Colonic mucosa (tissue), 4 donors: Measurements from ENCODE around the gene CSNK2B. TPM values are rescaled to one million over a fixed set of nuclear protein-coding genes. Genes with fewer than 3 reads are reported as not detected.
A peak's percentile ranks its signal among the peaks of the same experiment; 100 is the strongest.

Experiments
- DNase-seq: peaks from one replicate; pipeline ENCODE4 v3.0.0-alpha.2; 2020
- H3K27ac ChIP-seq: fragments of 200-600 bp; one replicate; pipeline ENCODE4 v1.8.0; 2021
- H3K27me3 ChIP-seq: fragments of 200-600 bp; one replicate; pipeline ENCODE4 v1.8.0; 2021
- H3K36me3 ChIP-seq: fragments of 200-600 bp; one replicate; pipeline ENCODE4 v1.8.0; 2021
- H3K4me1 ChIP-seq: fragments of 200-600 bp; one replicate; pipeline ENCODE4 v1.8.0; 2021; ENCODE audit warnings: mild to moderate bottlenecking
- H3K4me3 ChIP-seq: fragments of 200-600 bp; one replicate; pipeline ENCODE4 v1.8.0; 2021
- H3K9ac ChIP-seq, 2 donors: one replicate each; pipeline ENCODE4 v1.7.0; 2013; ENCODE audit warnings: control low read depth in 2 of 2, low read depth in 2 of 2, low read length in 2 of 2
- H3K9me3 ChIP-seq: fragments of 200-600 bp; one replicate; pipeline ENCODE4 v1.8.0; 2021
- CTCF ChIP-seq: fragments of 200-600 bp; IDR thresholded peaks from one replicate; pipeline ENCODE4 v1.8.0; 2022; ENCODE audit warnings: antibody characterized with exemption, mild to moderate bottlenecking
- intact Hi-C: fragments of 100-400 bp; cut with DNase I; formaldehyde crosslinking; loops from one replicate; pipeline ENCODE4 v1.14.1; 2022
- total RNA-seq, 2 donors: library from RNA; stranded (reverse); fragmentation: NEBNext Ultra II Directional in 1 of 2; extraction: Animal tissue kit (Norgen Biotek cat#: 25700) in 1 of 2; gene quantifications; one replicate each; pipeline ENCODE4 v1.2.1, GENCODE V29; 2021
- donor health status: healthy.
- donor health status: DM: no; HTN: no; CAD: no.
- donor health status: DM: no; HTN: no; CAD: no.

The CSNK2B gene
- total RNA-seq, 2 donors from 2014 or later: 140 to 152 TPM

DNA sequence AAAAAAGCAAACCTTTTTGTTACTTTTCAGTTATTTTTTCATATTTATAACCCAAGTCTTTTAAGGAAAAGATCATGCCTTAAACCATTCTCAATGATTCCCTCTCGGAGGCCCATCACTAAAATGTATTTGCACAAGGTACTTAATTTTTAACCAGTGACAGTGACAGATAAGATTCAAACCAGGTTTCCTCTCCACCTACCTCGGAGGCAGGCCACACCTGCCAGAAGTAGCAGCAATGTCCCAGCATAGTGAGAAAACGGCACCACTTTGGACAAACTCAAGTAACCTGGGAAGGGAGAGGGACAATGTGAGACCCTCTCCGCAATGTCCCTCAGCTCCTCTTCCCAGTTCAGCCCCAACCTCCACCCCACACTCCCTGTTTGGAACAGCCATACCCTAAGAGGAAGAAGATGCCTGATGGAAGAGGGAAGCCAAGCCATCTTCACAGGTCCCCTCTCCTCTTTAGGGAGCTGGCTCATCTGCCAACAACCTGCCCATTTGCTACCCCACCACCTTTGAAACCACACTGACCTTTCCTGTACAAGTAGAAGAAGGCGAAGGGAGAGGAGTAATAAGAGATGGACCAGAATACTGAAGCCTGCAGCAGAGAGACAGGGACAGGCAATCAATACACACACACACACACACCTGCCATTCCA is 35.0 kb downstream of the CSNK2B start:
- Histone ChIP-seq H3K36me3 (no peaks in the 10 kb centered on the region), H3K4me3 (no peak overlapping the region), H3K27ac (no peak overlapping the region)

GRCh38 chr6:31701666-31702404 is 36.0 kb downstream of the CSNK2B start:
- no peak for TF ChIP-seq CTCF
- Histone ChIP-seq H3K27me3 (no peaks in the 10 kb centered on the region), H3K4me3 (peak overlapping the region; percentile 48), H3K9me3 (no peaks in the 10 kb centered on the region), H3K27ac (peak overlapping the region; percentile 95), H3K36me3 (no peaks in the 10 kb centered on the region), H3K4me1 (peaks cover 12% of the 10 kb centered on the region), H3K9ac (peak overlapping the region; percentile 91 to 99)
- DNase-seq: no peak
- intact Hi-C loops: loop anchor here (5.0 kb wide), 1 partner anchor 35 kb away; the partner anchor contains the start of gene CLIC1

More for the DNA sequence above, 35.0 kb downstream of the CSNK2B start:
- Histone ChIP-seq H3K27me3 (no peaks in the 10 kb centered on the region), H3K4me1 (peaks cover 12% of the 10 kb centered on the region), H3K9me3 (no peaks in the 10 kb centered on the region), H3K9ac (peak overlapping the region in 1 of 2 donors; percentile 99)
- intact Hi-C loops: loop anchor here (5.0 kb wide), 1 partner anchor 36 kb away; the partner anchor contains the start of gene CLIC1
- no peak for TF ChIP-seq CTCF
- no peak for DNase-seq

GRCh38 chr6:31702405-31702818 is 36.5 kb downstream of the CSNK2B start:
- H3K36me3 ChIP-seq: no peaks in the 10 kb centered on the region
- peaks cover 12% of the 10 kb centered on the region for H3K4me1 ChIP-seq
- H3K27ac ChIP-seq: peak overlapping the region; percentile 95
- no peaks in the 10 kb centered on the region for H3K9me3 ChIP-seq
- H3K9ac ChIP-seq: peak overlapping the region; percentile 91 to 99
- no peak for DNase-seq
- TF ChIP-seq CTCF: no peak
- peak overlapping the region; percentile 48 for H3K4me3 ChIP-seq
- intact Hi-C loops: loop anchor here (5.0 kb wide), 1 partner anchor 35 kb away; the partner anchor contains the start of gene CLIC1
- H3K27me3 ChIP-seq: no peaks in the 10 kb centered on the region

DNA sequence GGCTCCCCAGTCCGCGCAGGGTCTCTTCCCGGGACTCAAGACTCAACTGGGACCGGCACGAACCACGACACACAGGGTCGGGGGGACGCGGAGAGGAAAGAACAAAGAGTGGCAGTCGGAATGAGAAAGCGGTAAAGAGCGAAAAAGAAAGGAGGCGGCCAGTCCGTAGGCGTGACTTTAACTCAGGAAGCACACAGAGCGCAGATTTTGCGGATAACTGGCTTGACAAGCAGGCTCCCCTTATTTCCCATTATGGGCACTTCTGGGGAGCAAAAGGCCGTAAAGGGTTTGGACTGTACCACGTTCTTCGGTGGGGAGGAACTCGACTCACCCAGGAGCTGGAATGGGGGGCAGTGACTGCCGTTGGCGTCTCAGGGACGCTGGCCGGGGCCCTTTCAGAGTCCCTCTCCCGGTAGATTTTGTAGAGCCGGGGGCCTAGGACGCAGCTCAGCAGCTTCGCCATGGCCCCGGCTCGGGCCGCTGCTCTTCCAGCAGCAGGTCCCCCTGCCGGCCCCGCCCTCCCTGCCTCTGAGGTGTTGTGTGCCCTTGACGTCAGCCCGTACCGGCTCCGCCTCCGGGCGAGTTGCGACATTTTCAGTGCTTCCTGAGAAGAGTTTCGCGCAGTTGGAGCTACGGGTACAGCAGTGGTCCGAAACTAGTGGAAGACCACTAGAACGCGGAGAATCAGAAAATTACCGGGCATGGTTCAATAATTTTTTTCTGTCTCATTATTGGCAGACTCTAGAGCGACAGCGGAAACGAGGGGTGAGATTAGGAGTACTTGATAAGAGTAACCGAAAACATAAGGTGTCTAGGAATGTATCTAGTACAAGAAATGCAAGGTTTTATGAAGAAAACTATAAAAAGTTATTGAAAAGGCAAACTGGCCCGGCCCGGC is 37.2 kb downstream of the CSNK2B start, which contains the start of gene ABHD16A:
Gene ABHD16A (minus strand): TSS at position 506 of the 898 bp plus-strand sequence. CDS start 43 bp downstream, at position 463.
- H3K9me3 ChIP-seq: no peaks in the 10 kb centered on the region
- H3K4me3 ChIP-seq: peak within 1 kb of the TSS; percentile 48
- intact Hi-C loops: loop anchor here (5.0 kb wide), 1 partner anchor 34 kb away; the partner anchor contains the start of gene CLIC1
- H3K27ac ChIP-seq: peak within 1 kb of the TSS; percentile 95
- no peak for TF ChIP-seq CTCF
- H3K4me1 ChIP-seq: peaks cover 12% of the 10 kb centered on the region
- H3K9ac ChIP-seq: peak within 1 kb of the TSS; percentile 91 to 99
- H3K36me3 ChIP-seq: no peaks in the 10 kb centered on the region
- peak; percentile 99 for DNase-seq
- H3K27me3 ChIP-seq: no peaks in the 10 kb centered on the region

DNA sequence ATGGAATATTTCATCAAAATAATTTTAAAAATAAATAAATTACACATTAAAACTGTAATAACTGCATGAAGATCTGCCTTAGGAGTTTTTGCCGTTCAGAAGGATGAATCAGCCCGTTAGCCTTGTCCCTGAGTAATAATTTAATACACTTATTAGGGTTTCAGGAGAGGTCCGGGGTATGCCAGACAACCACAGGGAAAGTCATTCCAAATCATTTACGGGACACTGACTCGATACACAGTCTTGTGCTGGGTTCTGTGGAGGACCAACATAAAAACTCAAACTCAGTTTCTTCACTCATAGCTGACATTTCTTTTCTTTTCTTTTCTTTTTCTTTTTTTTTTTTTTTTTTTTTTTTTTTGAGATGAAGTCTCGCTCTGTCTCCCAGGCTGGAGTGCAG is 40.1 kb downstream of the CSNK2B start:
- no peak for TF ChIP-seq CTCF
- no peak overlapping the region for H3K9ac ChIP-seq
- H3K4me1 ChIP-seq: peaks cover 12% of the 10 kb centered on the region
- no peak overlapping the region for H3K4me3 ChIP-seq
- intact Hi-C loops: no loop called here
- DNase-seq: no peak
- H3K27ac ChIP-seq: no peak overlapping the region
- H3K27me3 ChIP-seq: no peaks in the 10 kb centered on the region
- H3K36me3 ChIP-seq: no peaks in the 10 kb centered on the region
- no peaks in the 10 kb centered on the region for H3K9me3 ChIP-seq
